Central memory CD4-positive, alpha-beta T cell (primary cell): ENCODE measurements around the gene CYBA.
"Not testable (repeated sequence)": the region's sequence is repeated elsewhere in the genome, so short reads cannot be mapped to it uniquely, and the experiment has no call there.

Experiments used
- DNase-seq: peaks from one replicate; pipeline ENCODE4 v3.0.0; 2022

Gene CYBA

GRCh38 chr16:88686062-88686438 is 35.2 kb upstream of the CYBA start:
- peak; percentile 53 for DNase-seq

- DNase-seq, result no peak
Measured at GRCh38 chr16:88685156-88686061, 34.6 kb upstream of the CYBA start.

GRCh38 chr16:88684569-88685155 is 33.8 kb upstream of the CYBA start:
- DNase-seq, result no peak

GRCh38 chr16:88681709-88682451 is 31.0 kb upstream of the CYBA start:
- peak; percentile 55 for DNase-seq

- DNase-seq, result no peak
Measured at GRCh38 chr16:88681084-88681680, 30.3 kb upstream of the CYBA start.

GRCh38 chr16:88680554-88681083 is 29.8 kb upstream of the CYBA start:
- DNase-seq, result no peak

- no peak for DNase-seq
Measured at GRCh38 chr16:88678224-88678979, 27.5 kb upstream of the CYBA start.

GRCh38 chr16:88677721-88678120 is 26.9 kb upstream of the CYBA start:
- no peak for DNase-seq

- no peak for DNase-seq
Measured at GRCh38 chr16:88676502-88677242, 25.8 kb upstream of the CYBA start.

GRCh38 chr16:88673716-88674379 is 23.0 kb upstream of the CYBA start:
- no peak for DNase-seq

- no peak for DNase-seq
Measured at GRCh38 chr16:88672776-88673175, 21.9 kb upstream of the CYBA start.

GRCh38 chr16:88671806-88672205 is 21.0 kb upstream of the CYBA start:
- no peak for DNase-seq

- DNase-seq, result no peak
Measured at GRCh38 chr16:88669980-88670379, 19.1 kb upstream of the CYBA start.

- not testable (repeated sequence) for DNase-seq
Measured at GRCh38 chr16:88669493-88669892, 18.6 kb upstream of the CYBA start.

- DNase-seq, result no peak
Measured at GRCh38 chr16:88667461-88667860, 16.6 kb upstream of the CYBA start.

GRCh38 chr16:88665570-88665969 is 14.7 kb upstream of the CYBA start:
- DNase-seq, result no peak

GRCh38 chr16:88665148-88665547 is 14.3 kb upstream of the CYBA start:
- DNase-seq, result no peak

GRCh38 chr16:88662843-88663606 is 12.2 kb upstream of the CYBA start, which contains the start of gene MVD:
Gene MVD (minus strand): TSS chr16:88663091. CDS start chr16:88663080, 11 bp downstream.
- DNase-seq, result peak; percentile 95

GRCh38 chr16:88662222-88662842 is 11.5 kb upstream of the CYBA start:
- no peak for DNase-seq
